ENCODE measurements around the gene LGALS8.

GRCh38 chr1:236561976-236562375 is 38.2 kb downstream of the LGALS8 start:
- TF ChIP-seq CTCF (conservative IDR thresholded peaks at IDR 0.05; ENCODE audit: low read depth, low read length) (no peak), MAZ (IDR thresholded peaks at IDR 0.05; ENCODE audit: borderline replicate concordance, low read depth, low read length) (no peak), BHLHE40 (IDR thresholded peaks at IDR 0.05; ENCODE audit: low read depth, low read length) (no peak)

Data from IMR-90 (cell line).